GM23338 (cell line): ENCODE results near the gene ALS2. TPM values are rescaled to one million over a fixed set of nuclear protein-coding genes. Genes with fewer than 3 reads are reported as not detected.

Experiments
- ATAC-seq: fragments of 200-7000 bp; cut with Tn5 transposase; 3 replicates; pipeline ENCODE4 v1.9.1; 2020
- DNase-seq: peaks from one replicate; pipeline ENCODE4 v3.0.0-alpha.2; 2015; ENCODE audit warnings: low spot score
- H2AFZ ChIP-seq: fragments of 200-600 bp; sonication (generic); 2 replicates; pipeline ENCODE4 v1.8.0; 2016; ENCODE audit warnings: antibody characterized with exemption, mild to moderate bottlenecking, moderate library complexity
- H3F3A ChIP-seq: fragments of 200-600 bp; sonication (generic); replicated peaks from 2 replicates; pipeline ENCODE4 v1.8.0; 2017; ENCODE audit warnings: antibody characterized with exemption, mixed run types, low read depth
- H3K27ac ChIP-seq: fragments of 200-600 bp; sonication (generic); 2 replicates; pipeline ENCODE4 v1.6.1; 2016; ENCODE audit warnings: low read depth
- H3K27me3 ChIP-seq: fragments of 200-600 bp; sonication (generic); 2 replicates; pipeline ENCODE4 v1.8.0; 2016; ENCODE audit warnings: mild to moderate bottlenecking, mixed run types, moderate library complexity; ENCODE audit not compliant: insufficient read depth
- H3K36me3 ChIP-seq: fragments of 200-600 bp; sonication (generic); 2 replicates; pipeline ENCODE4 v1.8.0; 2016; ENCODE audit warnings: mild to moderate bottlenecking; ENCODE audit not compliant: insufficient read depth
- H3K4me1 ChIP-seq: fragments of 200-600 bp; sonication (generic); 2 replicates; pipeline ENCODE4 v1.8.0; 2016; ENCODE audit warnings: mild to moderate bottlenecking, moderate library complexity; ENCODE audit not compliant: insufficient read depth
- H3K4me2 ChIP-seq: fragments of 200-600 bp; sonication (generic); 2 replicates; pipeline ENCODE4 v1.7.1; 2017; ENCODE audit warnings: mixed run types
- H3K4me3 ChIP-seq: fragments of 200-600 bp; sonication (generic); 2 replicates; pipeline ENCODE4 v1.6.1; 2016; ENCODE audit warnings: mixed run types
- H3K79me2 ChIP-seq: fragments of 200-600 bp; sonication (generic); replicated peaks from 2 replicates; pipeline ENCODE4 v1.8.0; 2017; ENCODE audit warnings: mild to moderate bottlenecking; ENCODE audit not compliant: insufficient read depth
- H3K9me2 ChIP-seq: fragments of 200-600 bp; sonication (generic); 2 replicates; pipeline ENCODE4 v1.8.0; 2017; ENCODE audit not compliant: insufficient read depth
- H4K20me1 ChIP-seq: fragments of 200-600 bp; sonication (generic); replicated peaks from 2 replicates; pipeline ENCODE4 v1.8.0; 2017; ENCODE audit warnings: mild to moderate bottlenecking; ENCODE audit not compliant: insufficient read depth
- H3K27ac Mint-ChIP-seq: 2 replicates; pipeline ENCODE4 v1.8.0; 2020; ENCODE audit warnings: inconsistent platforms, mild to moderate bottlenecking, moderate library complexity, mixed read lengths
- H3K27me3 Mint-ChIP-seq: 3 replicates; pipeline ENCODE4 v1.8.0; 2022; ENCODE audit warnings: low read depth, mild to moderate bottlenecking, moderate library complexity, mixed read lengths, inconsistent platforms; ENCODE audit not compliant: insufficient read depth, poor library complexity
- H3K36me3 Mint-ChIP-seq: 3 replicates; pipeline ENCODE4 v1.8.0; 2021; ENCODE audit warnings: low read depth, mild to moderate bottlenecking, inconsistent platforms, moderate library complexity, mixed read lengths
- H3K4me1 Mint-ChIP-seq: 3 replicates; pipeline ENCODE4 v1.8.0; 2020; ENCODE audit warnings: mild to moderate bottlenecking, inconsistent platforms, mixed read lengths
- H3K4me3 Mint-ChIP-seq: 3 replicates; pipeline ENCODE4 v1.8.0; 2021; ENCODE audit warnings: moderate library complexity, mild to moderate bottlenecking, inconsistent platforms, mixed read lengths
- H3K9me3 Mint-ChIP-seq: 3 replicates; pipeline ENCODE4 v1.8.0; 2020; ENCODE audit warnings: moderate library complexity, mild to moderate bottlenecking, inconsistent platforms, mixed read lengths
- POLR2AphosphoS5 ChIP-seq: IDR thresholded peaks from 2 replicates; pipeline ENCODE4 v1.6.1; 2016; ENCODE audit warnings: antibody characterized with exemption, low read depth
- STAT1 ChIP-seq: IDR thresholded peaks from one replicate; pipeline ENCODE4 v1.6.1; 2016; ENCODE audit warnings: antibody characterized with exemption; ENCODE audit not compliant: unreplicated experiment
- ZNF114 ChIP-seq: fragments of 250-450 bp; sonication (Bioruptor Pico); IDR thresholded peaks from 2 replicates; pipeline ENCODE4 v1.5.0; 2020; ENCODE audit warnings: mild to moderate bottlenecking, moderate library complexity
- ZNF331 ChIP-seq: fragments of 250-450 bp; sonication (Bioruptor Pico); IDR thresholded peaks from 2 replicates; pipeline ENCODE4 v1.5.0; 2020; ENCODE audit warnings: low read depth, mild to moderate bottlenecking, moderate library complexity
- polyA plus RNA-seq: library from polyadenylated mRNA; unstranded; fragments of >200 nt; fragmentation: Nextera tagmentation; extraction: Ambion mirVana; gene quantifications from 2 replicates; pipeline ENCODE4 v1.2.1, GENCODE V29; 2016
- total RNA-seq: library from RNA; depleted of rRNA; stranded (reverse); fragments of >200 nt; shearing (Covaris generic); gene quantifications from 2 replicates; pipeline ENCODE4 v1.2.3, GENCODE V29; 2014
- TF ChIP-seq, protein P1 (sequence below): fragments of 250-450 bp; sonication (Bioruptor Pico); IDR thresholded peaks from 2 replicates; pipeline ENCODE4 v1.5.0; 2020; ENCODE audit warnings: mild to moderate bottlenecking, moderate library complexity
- TF ChIP-seq, protein P2 (sequence below), 2 experiments: fragments of 200-600 bp in 1 of 2; sonication (generic) in 1 of 2; conservative IDR thresholded peaks; 2 replicates each; pipeline versions ENCODE4 v1.5.1 to v1.6.1; 2016 to 2017; ENCODE audit warnings: antibody characterized with exemption in 2 of 2, low read depth in 2 of 2, mild to moderate bottlenecking in 2 of 2, moderate library complexity in 1 of 2
- TF ChIP-seq, protein P3 (sequence below): IDR thresholded peaks from one replicate; pipeline ENCODE4 v1.6.1; 2018; ENCODE audit warnings: antibody characterized with exemption; ENCODE audit not compliant: unreplicated experiment
- TF ChIP-seq, protein P4 (sequence below): IDR thresholded peaks from 2 replicates; pipeline ENCODE4 v1.6.1; 2016; ENCODE audit warnings: antibody characterized with exemption

The ALS2 gene
- total and polyA plus RNA-seq, 2 experiments from 2014 or later, result 9.6 to 43.3 TPM

DNA sequence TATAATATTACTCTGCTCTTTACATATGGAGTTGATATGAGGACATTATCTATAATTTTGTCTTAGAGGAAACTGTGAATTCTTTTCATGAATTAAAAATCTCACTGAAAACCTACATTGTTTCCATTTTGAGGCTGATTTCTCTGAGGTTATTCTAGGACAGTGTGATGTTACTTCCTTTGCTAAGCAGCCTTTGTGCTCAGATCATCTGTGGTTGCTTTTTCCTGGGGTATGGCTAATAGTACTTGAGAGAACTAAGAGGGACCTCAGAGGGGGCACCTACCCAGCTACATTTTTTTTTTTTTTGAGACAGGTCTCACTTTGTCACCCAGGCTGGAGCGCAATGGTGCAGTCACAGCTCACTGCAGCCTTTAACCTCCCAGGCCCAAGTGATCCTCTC is 73.6 kb downstream of the ALS2 start (continued):
- TF ChIP-seq, protein P1, sequence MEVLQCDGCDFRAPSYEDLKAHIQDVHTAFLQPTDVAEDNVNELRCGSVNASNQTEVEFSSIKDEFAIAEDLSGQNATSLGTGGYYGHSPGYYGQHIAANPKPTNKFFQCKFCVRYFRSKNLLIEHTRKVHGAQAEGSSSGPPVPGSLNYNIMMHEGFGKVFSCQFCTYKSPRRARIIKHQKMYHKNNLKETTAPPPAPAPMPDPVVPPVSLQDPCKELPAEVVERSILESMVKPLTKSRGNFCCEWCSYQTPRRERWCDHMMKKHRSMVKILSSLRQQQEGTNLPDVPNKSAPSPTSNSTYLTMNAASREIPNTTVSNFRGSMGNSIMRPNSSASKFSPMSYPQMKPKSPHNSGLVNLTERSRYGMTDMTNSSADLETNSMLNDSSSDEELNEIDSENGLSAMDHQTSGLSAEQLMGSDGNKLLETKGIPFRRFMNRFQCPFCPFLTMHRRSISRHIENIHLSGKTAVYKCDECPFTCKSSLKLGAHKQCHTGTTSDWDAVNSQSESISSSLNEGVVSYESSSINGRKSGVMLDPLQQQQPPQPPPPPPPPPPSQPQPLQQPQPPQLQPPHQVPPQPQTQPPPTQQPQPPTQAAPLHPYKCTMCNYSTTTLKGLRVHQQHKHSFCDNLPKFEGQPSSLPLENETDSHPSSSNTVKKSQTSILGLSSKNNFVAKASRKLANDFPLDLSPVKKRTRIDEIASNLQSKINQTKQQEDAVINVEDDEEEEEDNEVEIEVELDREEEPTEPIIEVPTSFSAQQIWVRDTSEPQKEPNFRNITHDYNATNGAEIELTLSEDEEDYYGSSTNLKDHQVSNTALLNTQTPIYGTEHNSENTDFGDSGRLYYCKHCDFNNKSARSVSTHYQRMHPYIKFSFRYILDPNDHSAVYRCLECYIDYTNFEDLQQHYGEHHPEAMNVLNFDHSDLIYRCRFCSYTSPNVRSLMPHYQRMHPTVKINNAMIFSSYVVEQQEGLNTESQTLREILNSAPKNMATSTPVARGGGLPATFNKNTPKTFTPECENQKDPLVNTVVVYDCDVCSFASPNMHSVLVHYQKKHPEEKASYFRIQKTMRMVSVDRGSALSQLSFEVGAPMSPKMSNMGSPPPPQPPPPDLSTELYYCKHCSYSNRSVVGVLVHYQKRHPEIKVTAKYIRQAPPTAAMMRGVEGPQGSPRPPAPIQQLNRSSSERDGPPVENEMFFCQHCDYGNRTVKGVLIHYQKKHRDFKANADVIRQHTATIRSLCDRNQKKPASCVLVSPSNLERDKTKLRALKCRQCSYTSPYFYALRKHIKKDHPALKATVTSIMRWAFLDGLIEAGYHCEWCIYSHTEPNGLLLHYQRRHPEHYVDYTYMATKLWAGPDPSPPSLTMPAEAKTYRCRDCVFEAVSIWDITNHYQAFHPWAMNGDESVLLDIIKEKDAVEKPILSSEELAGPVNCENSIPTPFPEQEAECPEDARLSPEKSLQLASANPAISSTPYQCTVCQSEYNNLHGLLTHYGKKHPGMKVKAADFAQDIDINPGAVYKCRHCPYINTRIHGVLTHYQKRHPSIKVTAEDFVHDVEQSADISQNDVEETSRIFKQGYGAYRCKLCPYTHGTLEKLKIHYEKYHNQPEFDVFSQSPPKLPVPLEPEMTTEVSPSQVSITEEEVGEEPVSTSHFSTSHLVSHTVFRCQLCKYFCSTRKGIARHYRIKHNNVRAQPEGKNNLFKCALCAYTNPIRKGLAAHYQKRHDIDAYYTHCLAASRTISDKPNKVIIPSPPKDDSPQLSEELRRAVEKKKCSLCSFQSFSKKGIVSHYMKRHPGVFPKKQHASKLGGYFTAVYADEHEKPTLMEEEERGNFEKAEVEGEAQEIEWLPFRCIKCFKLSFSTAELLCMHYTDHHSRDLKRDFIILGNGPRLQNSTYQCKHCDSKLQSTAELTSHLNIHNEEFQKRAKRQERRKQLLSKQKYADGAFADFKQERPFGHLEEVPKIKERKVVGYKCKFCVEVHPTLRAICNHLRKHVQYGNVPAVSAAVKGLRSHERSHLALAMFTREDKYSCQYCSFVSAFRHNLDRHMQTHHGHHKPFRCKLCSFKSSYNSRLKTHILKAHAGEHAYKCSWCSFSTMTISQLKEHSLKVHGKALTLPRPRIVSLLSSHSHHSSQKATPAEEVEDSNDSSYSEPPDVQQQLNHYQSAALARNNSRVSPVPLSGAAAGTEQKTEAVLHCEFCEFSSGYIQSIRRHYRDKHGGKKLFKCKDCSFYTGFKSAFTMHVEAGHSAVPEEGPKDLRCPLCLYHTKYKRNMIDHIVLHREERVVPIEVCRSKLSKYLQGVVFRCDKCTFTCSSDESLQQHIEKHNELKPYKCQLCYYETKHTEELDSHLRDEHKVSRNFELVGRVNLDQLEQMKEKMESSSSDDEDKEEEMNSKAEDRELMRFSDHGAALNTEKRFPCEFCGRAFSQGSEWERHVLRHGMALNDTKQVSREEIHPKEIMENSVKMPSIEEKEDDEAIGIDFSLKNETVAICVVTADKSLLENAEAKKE (CRISPR knock-in tag), result no peak
- TF ChIP-seq, protein P2, sequence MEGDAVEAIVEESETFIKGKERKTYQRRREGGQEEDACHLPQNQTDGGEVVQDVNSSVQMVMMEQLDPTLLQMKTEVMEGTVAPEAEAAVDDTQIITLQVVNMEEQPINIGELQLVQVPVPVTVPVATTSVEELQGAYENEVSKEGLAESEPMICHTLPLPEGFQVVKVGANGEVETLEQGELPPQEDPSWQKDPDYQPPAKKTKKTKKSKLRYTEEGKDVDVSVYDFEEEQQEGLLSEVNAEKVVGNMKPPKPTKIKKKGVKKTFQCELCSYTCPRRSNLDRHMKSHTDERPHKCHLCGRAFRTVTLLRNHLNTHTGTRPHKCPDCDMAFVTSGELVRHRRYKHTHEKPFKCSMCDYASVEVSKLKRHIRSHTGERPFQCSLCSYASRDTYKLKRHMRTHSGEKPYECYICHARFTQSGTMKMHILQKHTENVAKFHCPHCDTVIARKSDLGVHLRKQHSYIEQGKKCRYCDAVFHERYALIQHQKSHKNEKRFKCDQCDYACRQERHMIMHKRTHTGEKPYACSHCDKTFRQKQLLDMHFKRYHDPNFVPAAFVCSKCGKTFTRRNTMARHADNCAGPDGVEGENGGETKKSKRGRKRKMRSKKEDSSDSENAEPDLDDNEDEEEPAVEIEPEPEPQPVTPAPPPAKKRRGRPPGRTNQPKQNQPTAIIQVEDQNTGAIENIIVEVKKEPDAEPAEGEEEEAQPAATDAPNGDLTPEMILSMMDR (conservative IDR thresholded peaks at IDR 0.05; ENCODE audit: low read depth in 2 of 2), result no peak

DNA sequence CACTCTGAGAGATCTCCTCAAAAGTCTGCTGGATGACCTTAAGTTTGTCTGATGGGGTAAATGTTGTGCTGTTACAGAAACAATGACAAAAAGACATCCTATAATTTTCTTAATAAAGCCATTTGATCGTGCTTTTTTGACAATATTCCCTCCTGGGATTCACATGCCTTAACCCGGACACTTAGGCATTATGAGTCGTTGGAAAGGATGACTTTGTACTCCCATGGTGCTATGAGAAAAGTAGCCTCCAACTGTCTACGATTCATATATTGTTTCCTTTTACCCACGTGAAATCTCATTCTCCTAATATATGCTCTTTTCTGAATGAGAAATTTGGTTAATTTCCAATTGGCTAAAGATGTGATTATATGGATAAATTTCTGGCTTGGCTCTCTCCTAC is 76.2 kb downstream of the ALS2 start:
- H3K27ac ChIP-seq, result no peak overlapping the region
- peaks cover 23% of the 10 kb centered on the region for H3K4me1 ChIP-seq
- no peaks in the 10 kb centered on the region for H3K27me3 Mint-ChIP-seq
- peaks cover 24% of the 10 kb centered on the region for H3K4me1 Mint-ChIP-seq
- no peaks in the 10 kb centered on the region for H3K79me2 ChIP-seq
- H3K4me2 ChIP-seq, result no peak overlapping the region
- H3K27ac Mint-ChIP-seq, result no peak overlapping the region
- no peak overlapping the region for H3K4me3 Mint-ChIP-seq
- H3K36me3 Mint-ChIP-seq, result peaks cover 25% of the 10 kb centered on the region
- DNase-seq, result no peak
- no peaks in the 10 kb centered on the region for H3F3A ChIP-seq
- no peaks in the 10 kb centered on the region for H3K9me2 ChIP-seq
- H2AFZ ChIP-seq, result no peak overlapping the region
- H3K9me3 Mint-ChIP-seq, result no peaks in the 10 kb centered on the region
- H4K20me1 ChIP-seq, result no peaks in the 10 kb centered on the region
- no peaks in the 10 kb centered on the region for H3K27me3 ChIP-seq
- no peak overlapping the region for H3K4me3 ChIP-seq
- ATAC-seq, result no peak
- H3K36me3 ChIP-seq, result peaks cover 18% of the 10 kb centered on the region; the same call in 1 of the 2 replicates
- TF ChIP-seq STAT1 (no peak), ZNF331 (CRISPR knock-in tag) (no peak), ZNF114 (CRISPR knock-in tag) (no peak), POLR2AphosphoS5 (no peak)
- TF ChIP-seq, protein P3, sequence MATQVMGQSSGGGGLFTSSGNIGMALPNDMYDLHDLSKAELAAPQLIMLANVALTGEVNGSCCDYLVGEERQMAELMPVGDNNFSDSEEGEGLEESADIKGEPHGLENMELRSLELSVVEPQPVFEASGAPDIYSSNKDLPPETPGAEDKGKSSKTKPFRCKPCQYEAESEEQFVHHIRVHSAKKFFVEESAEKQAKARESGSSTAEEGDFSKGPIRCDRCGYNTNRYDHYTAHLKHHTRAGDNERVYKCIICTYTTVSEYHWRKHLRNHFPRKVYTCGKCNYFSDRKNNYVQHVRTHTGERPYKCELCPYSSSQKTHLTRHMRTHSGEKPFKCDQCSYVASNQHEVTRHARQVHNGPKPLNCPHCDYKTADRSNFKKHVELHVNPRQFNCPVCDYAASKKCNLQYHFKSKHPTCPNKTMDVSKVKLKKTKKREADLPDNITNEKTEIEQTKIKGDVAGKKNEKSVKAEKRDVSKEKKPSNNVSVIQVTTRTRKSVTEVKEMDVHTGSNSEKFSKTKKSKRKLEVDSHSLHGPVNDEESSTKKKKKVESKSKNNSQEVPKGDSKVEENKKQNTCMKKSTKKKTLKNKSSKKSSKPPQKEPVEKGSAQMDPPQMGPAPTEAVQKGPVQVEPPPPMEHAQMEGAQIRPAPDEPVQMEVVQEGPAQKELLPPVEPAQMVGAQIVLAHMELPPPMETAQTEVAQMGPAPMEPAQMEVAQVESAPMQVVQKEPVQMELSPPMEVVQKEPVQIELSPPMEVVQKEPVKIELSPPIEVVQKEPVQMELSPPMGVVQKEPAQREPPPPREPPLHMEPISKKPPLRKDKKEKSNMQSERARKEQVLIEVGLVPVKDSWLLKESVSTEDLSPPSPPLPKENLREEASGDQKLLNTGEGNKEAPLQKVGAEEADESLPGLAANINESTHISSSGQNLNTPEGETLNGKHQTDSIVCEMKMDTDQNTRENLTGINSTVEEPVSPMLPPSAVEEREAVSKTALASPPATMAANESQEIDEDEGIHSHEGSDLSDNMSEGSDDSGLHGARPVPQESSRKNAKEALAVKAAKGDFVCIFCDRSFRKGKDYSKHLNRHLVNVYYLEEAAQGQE, result no peak
- TF ChIP-seq, protein P4, sequence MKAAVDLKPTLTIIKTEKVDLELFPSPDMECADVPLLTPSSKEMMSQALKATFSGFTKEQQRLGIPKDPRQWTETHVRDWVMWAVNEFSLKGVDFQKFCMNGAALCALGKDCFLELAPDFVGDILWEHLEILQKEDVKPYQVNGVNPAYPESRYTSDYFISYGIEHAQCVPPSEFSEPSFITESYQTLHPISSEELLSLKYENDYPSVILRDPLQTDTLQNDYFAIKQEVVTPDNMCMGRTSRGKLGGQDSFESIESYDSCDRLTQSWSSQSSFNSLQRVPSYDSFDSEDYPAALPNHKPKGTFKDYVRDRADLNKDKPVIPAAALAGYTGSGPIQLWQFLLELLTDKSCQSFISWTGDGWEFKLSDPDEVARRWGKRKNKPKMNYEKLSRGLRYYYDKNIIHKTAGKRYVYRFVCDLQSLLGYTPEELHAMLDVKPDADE, result no peak
